Naive thymus-derived CD4-positive, alpha-beta T cell (primary cell): Measurements from ENCODE around the gene VAMP5. TPM values are rescaled to one million over a fixed set of nuclear protein-coding genes. Genes with fewer than 3 reads are reported as not detected.
"Not testable (repeated sequence)": the region's sequence is repeated elsewhere in the genome, so short reads cannot be mapped to it uniquely, and the experiment has no call there.

Source experiments
- ATAC-seq: fragments of 150-1000 bp; cut with Tn5 transposase; 2 replicates; pipeline ENCODE4 v1.10.0; 2021; ENCODE audit warnings: mild to moderate bottlenecking, moderate library complexity
- CTCF ChIA-PET: fragments of 350-600 bp; sonication (Branson Sonifier 250); formaldehyde crosslinking; loops from one replicate; lab custom pipeline; 2021; ENCODE audit warnings: antibody characterized with exemption; lab: Charles Lee
- POLR2A ChIA-PET: fragments of 350-600 bp; sonication (Branson Sonifier 250); formaldehyde crosslinking; loops from one replicate; lab custom pipeline; 2021; ENCODE audit warnings: antibody characterized with exemption, inconsistent platforms; lab: Charles Lee
- DNase-seq, 9 donors: peaks; one replicate each; pipeline versions ENCODE4 v3.0.0 to v3.0.0-alpha.2; 2020 to 2022; ENCODE audit warnings: mixed read lengths in 1 of 9
- H3K27ac ChIP-seq: one replicate; pipeline ENCODE4 v1.7.0; 2013; ENCODE audit warnings: mild to moderate bottlenecking, low read depth, low read length, moderate library complexity
- H3K27me3 ChIP-seq, 2 donors: one replicate each; pipeline ENCODE4 v1.7.0; 2013; ENCODE audit warnings: low read length in 2 of 2, mild to moderate bottlenecking in 2 of 2, moderate library complexity in 2 of 2; ENCODE audit not compliant: control insufficient read depth in 2 of 2, insufficient read depth in 2 of 2
- H3K36me3 ChIP-seq, 3 experiments: 1 replicate in 2 of 3; 2 replicates in 1 of 3; pipeline ENCODE4 v1.7.0; 2013; ENCODE audit warnings: low read length in 3 of 3, mild to moderate bottlenecking in 3 of 3, moderate library complexity in 1 of 3; ENCODE audit not compliant: insufficient read depth in 3 of 3, control insufficient read depth in 2 of 3
- H3K4me1 ChIP-seq, 2 donors: one replicate each; pipeline ENCODE4 v1.7.0; 2013; ENCODE audit warnings: low read length in 2 of 2, mild to moderate bottlenecking in 2 of 2, moderate library complexity in 1 of 2; ENCODE audit not compliant: control insufficient read depth in 2 of 2, insufficient read depth in 2 of 2
- H3K4me3 ChIP-seq: 2 replicates; pipeline ENCODE4 v1.7.0; 2013; ENCODE audit warnings: mild to moderate bottlenecking, low read length
- H3K9me3 ChIP-seq, 3 experiments: 1 replicate in 2 of 3; 2 replicates in 1 of 3; pipeline ENCODE4 v1.7.0; 2013; ENCODE audit warnings: low read length in 3 of 3; ENCODE audit not compliant: control insufficient read depth in 2 of 3
- H3K27ac Mint-ChIP-seq, 9 donors: one replicate each; pipeline ENCODE4 v1.8.0; 2020 to 2022; ENCODE audit warnings: mixed read lengths in 9 of 9, mild to moderate bottlenecking in 8 of 9, moderate library complexity in 5 of 9, inconsistent platforms in 2 of 9
- H3K27me3 Mint-ChIP-seq, 5 donors: one replicate each; pipeline ENCODE4 v1.8.0; 2021 to 2022; ENCODE audit warnings: mixed read lengths in 5 of 5, mild to moderate bottlenecking in 1 of 5
- H3K36me3 Mint-ChIP-seq, 5 donors: one replicate each; pipeline ENCODE4 v1.8.0; 2020 to 2022; ENCODE audit warnings: mixed read lengths in 5 of 5, mild to moderate bottlenecking in 3 of 5, inconsistent platforms in 1 of 5
- H3K4me1 Mint-ChIP-seq, 7 donors: one replicate each; pipeline ENCODE4 v1.8.0; 2020 to 2022; ENCODE audit warnings: mixed read lengths in 7 of 7, mild to moderate bottlenecking in 3 of 7, inconsistent platforms in 1 of 7
- H3K4me3 Mint-ChIP-seq, 10 donors: one replicate each; pipeline ENCODE4 v1.8.0; 2020 to 2022; ENCODE audit warnings: mild to moderate bottlenecking in 10 of 10, mixed read lengths in 10 of 10, moderate library complexity in 6 of 10, inconsistent platforms in 2 of 10
- H3K9me3 Mint-ChIP-seq, 11 donors: one replicate each; pipeline ENCODE4 v1.8.0; 2020 to 2022; ENCODE audit warnings: mixed read lengths in 11 of 11, mild to moderate bottlenecking in 4 of 11, inconsistent platforms in 1 of 11, moderate library complexity in 1 of 11
- intact Hi-C, 2 donors: fragments of 100-400 bp; cut with micrococcal nuclease; formaldehyde crosslinking; loops; one replicate each; pipeline ENCODE4 v1.15.1; 2023
- polyA plus RNA-seq, 2 donors: library from polyadenylated mRNA; unstranded; fragments of 300-500 nt; fragmentation: Illumina TruSeq; gene quantifications; one replicate each; pipeline ENCODE4 v1.2.3, GENCODE V29; 2021
- total RNA-seq, 6 experiments: library from RNA in 5 of 6; stranded (reverse) in 5 of 6; gene quantifications; 1 replicate in 5 of 6; 2 replicates in 1 of 6; pipeline ENCODE4 v1.2.3 and lab custom pipeline; 2021 to 2026

Gene VAMP5
- total and polyA plus RNA-seq, 7 experiments from 2014 or later: 25.6 to 121 (median 37.0) TPM

- Mint-ChIP-seq H3K4me1 (peaks cover 27 to 78% (median 57%) of the 10 kb centered on the region in 7 donors), H3K27ac (peak overlapping the region in 6 of 9 donors; percentile 8 to 83 (median 42)), H3K36me3 (peaks cover 0 to 19% (median 4%) of the 10 kb centered on the region in 5 donors), H3K27me3 (peaks cover 0 to 2% (median 0%) of the 10 kb centered on the region in 5 donors), H3K9me3 (no peaks in the 10 kb centered on the region), H3K4me3 (peak overlapping the region in 2 of 10 donors; percentile 10 to 34)
- ATAC-seq (no peak), DNase-seq (no peak)
- H3K4me1 ChIP-seq: peaks cover 14 to 17% of the 10 kb centered on the region in 2 donors
- ChIA-PET CTCF (no interaction called here), POLR2A (interaction anchor here (0.7 kb wide), 1 partner anchor 188 kb away, joined by 3 read pairs; no protein-coding TSS in a partner anchor)
- no peaks in the 10 kb centered on the region for H3K9me3 ChIP-seq
- peaks cover 0 to 41% (median 5%) of the 10 kb centered on the region in 3 experiments for H3K36me3 ChIP-seq
- no peaks in the 10 kb centered on the region for H3K27me3 ChIP-seq
- no peak overlapping the region for H3K4me3 ChIP-seq
- no peak overlapping the region for H3K27ac ChIP-seq
- intact Hi-C loops: no loop called here
Observed at GRCh38 chr2:85607268-85608215, 23.3 kb downstream of the VAMP5 start.

DNA sequence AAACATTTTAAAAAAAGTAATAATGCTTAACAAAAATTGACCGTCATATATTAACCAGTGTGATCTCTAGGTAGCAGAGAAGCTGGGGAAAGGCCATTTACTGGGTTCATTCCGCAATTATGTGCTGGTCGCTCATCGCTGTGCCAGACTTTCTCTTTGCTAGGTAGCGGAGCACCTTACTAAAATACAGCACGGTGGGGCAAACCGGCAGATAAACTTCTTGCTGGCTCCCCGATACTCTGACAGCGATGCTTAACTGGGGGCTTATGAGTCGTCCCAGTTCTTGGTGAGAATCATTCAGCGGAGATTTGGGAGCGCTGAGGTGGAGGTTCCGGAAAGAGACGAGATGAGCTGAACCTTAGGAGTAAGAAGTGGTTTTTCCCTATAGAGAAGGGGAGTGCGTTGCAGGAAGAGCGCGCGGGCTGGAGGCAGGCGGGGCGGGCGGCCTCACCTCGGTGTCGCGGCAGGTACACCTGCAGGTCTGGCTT lies 27.0 kb downstream of the VAMP5 start:
- H3K4me1 Mint-ChIP-seq: peaks cover 15 to 52% (median 44%) of the 10 kb centered on the region in 7 donors
- no peak for DNase-seq
- H3K4me3 ChIP-seq: peak overlapping the region; percentile 65

DNA sequence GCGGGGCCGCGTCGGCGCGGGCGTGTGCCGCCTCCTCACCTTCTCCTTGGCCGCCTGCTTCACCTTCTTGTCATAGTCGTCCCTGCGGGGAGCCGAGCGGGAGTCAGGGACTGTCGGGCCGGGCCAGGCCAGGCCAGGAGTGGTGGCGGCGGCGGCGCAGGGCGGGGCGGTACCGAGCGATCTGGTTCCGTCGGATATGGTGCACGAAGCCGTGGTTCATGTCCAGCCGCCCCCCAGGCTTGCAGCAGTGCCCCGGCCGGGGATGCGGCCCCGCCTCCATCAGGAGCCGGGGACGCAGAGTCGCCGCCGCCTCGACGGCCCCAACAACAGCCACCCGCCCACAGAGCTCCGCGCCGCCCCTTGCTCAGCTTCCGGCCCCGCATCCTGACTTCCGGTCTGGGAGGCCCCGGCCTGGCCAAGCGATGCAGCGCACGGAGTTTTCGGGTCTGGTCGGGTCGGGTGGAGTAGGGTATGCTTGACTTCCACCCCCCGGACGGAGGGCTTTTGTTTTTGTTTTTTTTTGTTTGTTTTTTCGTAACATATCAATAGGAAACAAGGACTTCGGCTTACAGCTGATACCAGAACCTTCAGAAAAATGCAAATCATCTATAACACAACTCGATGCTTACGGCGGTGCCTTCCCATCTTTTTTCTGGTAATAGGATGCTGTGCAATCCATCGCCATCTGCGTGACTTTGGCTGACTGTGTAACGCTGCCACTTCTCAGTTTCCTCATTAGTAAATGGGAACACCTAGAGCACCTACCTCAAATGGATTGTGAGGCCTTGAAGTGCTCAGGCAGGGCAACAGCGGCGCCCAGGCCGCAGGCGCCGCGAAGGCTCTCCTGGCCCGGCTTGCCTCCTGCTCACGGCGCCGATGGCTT lies 27.7 kb downstream of the VAMP5 start, which contains the start of gene C2orf68:
TSS of gene C2orf68 (minus strand) at position 362 of the 883 bp plus-strand sequence. CDS start at position 280, 82 bp downstream.
- intact Hi-C loops: loop anchor here (1.0 to 10.0 kb wide), 9 partner anchors 10 to 833 kb away; partner anchors contain the start of genes RNF181 (in 2 of the 2), TMEM150A (in 2 of the 2), GGCX (in 1 of the 2) and IMMT (in 1 of the 2)
- H3K27me3 Mint-ChIP-seq: no peaks in the 10 kb centered on the region
- peaks cover 0 to 17% (median 4%) of the 10 kb centered on the region in 5 donors for H3K36me3 Mint-ChIP-seq
- ATAC-seq (peak; percentile 76), DNase-seq (peak; percentile 61 to 92 (median 75))
- Histone ChIP-seq H3K4me1 (peaks cover 11 to 16% of the 10 kb centered on the region in 2 donors), H3K4me3 (peak within 1 kb of the TSS; percentile 65), H3K36me3 (peaks cover 0 to 34% (median 5%) of the 10 kb centered on the region in 3 experiments), H3K27ac (peak within 1 kb of the TSS; percentile 81), H3K9me3 (no peaks in the 10 kb centered on the region), H3K27me3 (no peaks in the 10 kb centered on the region)
- peak within 1 kb of the TSS; percentile 86 to 99 (median 96) for H3K27ac Mint-ChIP-seq
- H3K4me3 Mint-ChIP-seq: peak within 1 kb of the TSS; percentile 96 to 100 (median 98)
- ChIA-PET POLR2A (interaction anchor here (0.6 to 4.3 kb wide), 18 partner anchors 8 to 829 kb away, joined by 3 to 30 read pairs (median 6); partner anchors contain the start of genes GGCX, KDM3A, MAT2A and RNF181), CTCF (interaction anchor here (0.6 to 0.8 kb wide), 3 partner anchors 17 to 29 kb away, joined by 3 to 5 read pairs (median 3); partner anchors contain the start of gene RNF181)
- H3K9me3 Mint-ChIP-seq: no peaks in the 10 kb centered on the region
- peaks cover 14 to 52% (median 44%) of the 10 kb centered on the region in 7 donors for H3K4me1 Mint-ChIP-seq

More for the DNA sequence above, 27.0 kb downstream of the VAMP5 start:
- Mint-ChIP-seq H3K27me3 (no peaks in the 10 kb centered on the region), H3K36me3 (peaks cover 0 to 17% (median 4%) of the 10 kb centered on the region in 5 donors), H3K27ac (peak overlapping the region; percentile 86 to 99 (median 96)), H3K9me3 (no peaks in the 10 kb centered on the region), H3K4me3 (peak overlapping the region; percentile 96 to 100 (median 98))
- peaks cover 0 to 40% (median 5%) of the 10 kb centered on the region in 3 experiments for H3K36me3 ChIP-seq
- intact Hi-C loops: loop anchor here (1.0 to 10.0 kb wide), 5 partner anchors 9 to 834 kb away; partner anchors contain the start of genes IMMT (in 1 of the 2), KDM3A (in 1 of the 2), MRPL35 (in 1 of the 2) and POLR1A (in 1 of the 2)
- peaks cover 9 to 13% of the 10 kb centered on the region in 2 donors for H3K4me1 ChIP-seq
- H3K27me3 ChIP-seq: no peaks in the 10 kb centered on the region
- ChIA-PET CTCF (interaction anchor here (0.6 to 0.8 kb wide), 2 partner anchors 16 to 30 kb away, joined by 3 to 5 read pairs; partner anchors contain the start of gene RNF181), POLR2A (interaction anchor here (0.6 to 4.3 kb wide), 17 partner anchors 8 to 830 kb away, joined by 3 to 30 read pairs (median 6); partner anchors contain the start of genes KDM3A, MAT2A, RNF181 and SH2D6)
- H3K27ac ChIP-seq: peak overlapping the region; percentile 81
- ATAC-seq: peak; percentile 9
- H3K9me3 ChIP-seq: no peaks in the 10 kb centered on the region

DNA sequence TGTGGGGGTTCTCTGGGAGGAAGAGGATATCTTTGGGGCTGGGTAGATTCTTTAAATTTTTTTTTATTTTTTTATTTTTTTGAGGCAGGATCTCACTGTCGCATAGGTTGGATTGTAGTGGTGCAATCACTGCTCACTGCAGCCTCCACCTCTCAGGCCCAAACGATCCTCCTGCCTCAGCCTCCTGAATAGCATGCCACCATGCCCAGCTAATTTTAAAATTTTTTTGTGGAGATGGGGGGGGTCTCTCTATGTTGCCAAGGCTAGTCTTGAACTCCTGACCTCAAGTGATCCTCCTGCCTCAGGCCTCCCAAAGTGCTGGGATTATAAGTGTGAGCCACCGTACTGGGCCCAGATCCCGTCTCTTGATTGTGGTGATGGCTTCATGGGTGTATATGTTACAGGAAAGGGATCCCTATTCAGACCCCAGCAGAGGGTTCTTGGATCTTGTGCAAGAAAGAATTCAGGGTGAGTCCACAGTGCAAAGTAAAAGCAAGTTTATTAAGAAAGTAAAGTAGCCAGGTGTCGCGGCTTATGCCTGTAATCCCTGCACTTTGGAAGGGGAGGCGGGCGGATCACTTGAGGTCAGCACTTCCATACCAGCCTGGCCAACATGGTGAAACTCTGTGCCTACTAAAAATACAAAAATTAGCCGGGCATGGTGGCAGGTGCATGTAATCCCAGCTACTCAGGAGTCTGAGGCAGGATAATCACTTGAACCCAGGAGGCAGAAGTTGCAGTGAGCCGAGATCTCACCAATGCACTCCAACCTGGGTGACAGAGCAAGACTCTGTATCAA lies 29.7 kb downstream of the VAMP5 start:
- Histone ChIP-seq H3K4me3 (no peak overlapping the region), H3K27ac (no peak overlapping the region), H3K36me3 (peaks cover 0 to 19% (median 0%) of the 10 kb centered on the region in 3 experiments), H3K27me3 (no peaks in the 10 kb centered on the region), H3K9me3 (no peaks in the 10 kb centered on the region), H3K4me1 (peaks cover 21 to 25% of the 10 kb centered on the region in 2 donors)
- peak overlapping the region in 7 of 9 donors; percentile 20 to 82 (median 48) for H3K27ac Mint-ChIP-seq
- POLR2A ChIA-PET: interaction anchor here (0.7 to 3.9 kb wide), 5 partner anchors 10 to 626 kb away, joined by 3 to 19 read pairs (median 17); partner anchors contain the start of genes RNF181 and TMEM150A
- peaks cover 0 to 9% (median under 1%) of the 10 kb centered on the region in 5 donors for H3K36me3 Mint-ChIP-seq
- no peaks in the 10 kb centered on the region for H3K27me3 Mint-ChIP-seq
- ATAC-seq (no peak), DNase-seq (no peak)
- intact Hi-C loops: loop anchor here (2.0 to 10.0 kb wide), 5 partner anchors 29 to 831 kb away; partner anchors contain the start of genes IMMT (in 1 of the 2), KDM3A (in 1 of the 2), MRPL35 (in 1 of the 2) and POLR1A (in 1 of the 2)
- H3K4me3 Mint-ChIP-seq: peak overlapping the region in 4 of 10 donors; percentile 25 to 74 (median 38)
- H3K9me3 Mint-ChIP-seq: no peaks in the 10 kb centered on the region
- CTCF ChIA-PET: interaction anchor here (0.8 kb wide), 1 partner anchor 23 kb away, joined by 3 read pairs; no protein-coding TSS in a partner anchor
- peaks cover 14 to 50% (median 38%) of the 10 kb centered on the region in 7 donors for H3K4me1 Mint-ChIP-seq

- Mint-ChIP-seq H3K27ac (peak overlapping the region in 2 of 9 donors; percentile 20 to 83), H3K4me1 (peaks cover 18 to 49% (median 38%) of the 10 kb centered on the region in 7 donors), H3K4me3 (peak overlapping the region in 3 of 10 donors; percentile 36 to 98 (median 52))
- Histone ChIP-seq H3K36me3 (peaks cover 0 to 22% (median 0%) of the 10 kb centered on the region in 3 experiments), H3K4me1 (peaks cover 21 to 25% of the 10 kb centered on the region in 2 donors)
- ATAC-seq, H3K9me3 Mint-ChIP-seq, CTCF ChIA-PET, H3K9me3 ChIP-seq, H3K27me3 Mint-ChIP-seq, DNase-seq, H3K27me3 ChIP-seq, H3K4me3 ChIP-seq, H3K36me3 Mint-ChIP-seq, H3K27ac ChIP-seq: not testable (repeated sequence)
- POLR2A ChIA-PET: interaction anchor here (1.1 to 3.9 kb wide), 6 partner anchors 11 to 288 kb away, joined by 3 to 19 read pairs (median 8); partner anchors contain the start of genes MAT2A, RNF181 and TMEM150A
- intact Hi-C loops: loop anchor here (5.0 to 10.0 kb wide), 6 partner anchors 37 to 830 kb away; partner anchors contain the start of genes POLR1A (in 2 of the 2), PTCD3 (in 2 of the 2), IMMT (in 1 of the 2) and KDM3A (in 1 of the 2)
Observed at GRCh38 chr2:85614757-85615156, 30.5 kb downstream of the VAMP5 start.
